GM10266 (cell line): ENCODE results near the gene TM7SF3.

Source experiments
- DNase-seq: peaks from one replicate; pipeline ENCODE4 v3.0.0; 2012; ENCODE audit errors: extremely low spot score
- CTCF ChIP-seq: IDR thresholded peaks from 2 replicates; pipeline ENCODE4 v1.5.1; 2012; ENCODE audit warnings: mild to moderate bottlenecking, low read depth; ENCODE audit not compliant: control insufficient read depth, insufficient read depth; ENCODE audit errors: missing control alignments

Gene TM7SF3

GRCh38 chr12:27013611-27014084, 536 bp downstream of the TM7SF3 start:
- TF ChIP-seq CTCF = no peak
- no peak for DNase-seq

- DNase-seq = no peak
- no peak for TF ChIP-seq CTCF
These were observed 1.3 kb downstream of the TM7SF3 start for GRCh38 chr12:27012982-27013255.

- no peak for DNase-seq
- TF ChIP-seq CTCF = no peak
These were observed 1.8 kb downstream of the TM7SF3 start for GRCh38 chr12:27012239-27012981.

GRCh38 chr12:27009881-27010301, 4.3 kb downstream of the TM7SF3 start:
- TF ChIP-seq CTCF = no peak
- DNase-seq = peak; percentile 31

GRCh38 chr12:27008081-27008480, 6.1 kb downstream of the TM7SF3 start:
- no peak for TF ChIP-seq CTCF

GRCh38 chr12:27006797-27007467, 7.3 kb downstream of the TM7SF3 start:
- DNase-seq = no peak

More at GRCh38 chr12:27008081-27008480, 6.1 kb downstream of the TM7SF3 start:
- no peak for DNase-seq

More at GRCh38 chr12:27006797-27007467, 7.3 kb downstream of the TM7SF3 start:
- no peak for TF ChIP-seq CTCF
